Activated CD8-positive, alpha-beta memory T cell treated with anti-CD3 and anti-CD28 coated beads, Interleukin-2, amount 50 U/mL, for 1 hour (primary cell): ENCODE results near the gene SNX20.

Source experiments
- DNase-seq: peaks from one replicate; pipeline ENCODE4 v3.0.0-alpha.2; 2020; ENCODE audit errors: extremely low read depth

Gene SNX20

GRCh38 chr16:50635505-50636392 lies 45.4 kb downstream of the SNX20 start:
- DNase-seq, result no peak

- no peak for DNase-seq
Measured at GRCh38 chr16:50634947-50635346, 46.2 kb downstream of the SNX20 start.

GRCh38 chr16:50634090-50634489 lies 47.0 kb downstream of the SNX20 start:
- no peak for DNase-seq

- no peak for DNase-seq
Measured at GRCh38 chr16:50632927-50633800, 47.9 kb downstream of the SNX20 start.

GRCh38 chr16:50631985-50632576 lies 49.0 kb downstream of the SNX20 start:
- DNase-seq, result no peak

GRCh38 chr16:50631249-50631984 lies 49.7 kb downstream of the SNX20 start:
- DNase-seq, result no peak

GRCh38 chr16:50630394-50631020 lies 50.6 kb downstream of the SNX20 start:
- DNase-seq, result no peak

GRCh38 chr16:50629334-50629733 lies 51.8 kb downstream of the SNX20 start:
- DNase-seq, result no peak

- DNase-seq, result no peak
Measured at GRCh38 chr16:50628156-50628802, 52.8 kb downstream of the SNX20 start.

- DNase-seq, result peak; percentile 13
Measured at GRCh38 chr16:50627419-50627818, 53.7 kb downstream of the SNX20 start.

GRCh38 chr16:50626868-50627267 lies 54.2 kb downstream of the SNX20 start:
- DNase-seq, result no peak

- no peak for DNase-seq
Measured at GRCh38 chr16:50625374-50625773, 55.7 kb downstream of the SNX20 start.

- no peak for DNase-seq
Measured at GRCh38 chr16:50624449-50624970, 56.6 kb downstream of the SNX20 start.

- DNase-seq, result no peak
Measured at GRCh38 chr16:50622643-50623369, 58.3 kb downstream of the SNX20 start.

- DNase-seq, result no peak
Measured at GRCh38 chr16:50622029-50622428, 59.1 kb downstream of the SNX20 start.
